ENCODE results near the gene GFAP. TPM values are rescaled to one million over a fixed set of nuclear protein-coding genes. Genes with fewer than 3 reads are reported as not detected.

GFAP gene
- total RNA-seq, 1 donor from 2014 or later: 155 TPM

- FAIRE-seq (no peak), DNase-seq (ENCODE audit: low spot score in 2 of 2) (no peak)
Observed at GRCh38 chr17:44915862-44916780, 821 bp upstream of the GFAP start.

DNA sequence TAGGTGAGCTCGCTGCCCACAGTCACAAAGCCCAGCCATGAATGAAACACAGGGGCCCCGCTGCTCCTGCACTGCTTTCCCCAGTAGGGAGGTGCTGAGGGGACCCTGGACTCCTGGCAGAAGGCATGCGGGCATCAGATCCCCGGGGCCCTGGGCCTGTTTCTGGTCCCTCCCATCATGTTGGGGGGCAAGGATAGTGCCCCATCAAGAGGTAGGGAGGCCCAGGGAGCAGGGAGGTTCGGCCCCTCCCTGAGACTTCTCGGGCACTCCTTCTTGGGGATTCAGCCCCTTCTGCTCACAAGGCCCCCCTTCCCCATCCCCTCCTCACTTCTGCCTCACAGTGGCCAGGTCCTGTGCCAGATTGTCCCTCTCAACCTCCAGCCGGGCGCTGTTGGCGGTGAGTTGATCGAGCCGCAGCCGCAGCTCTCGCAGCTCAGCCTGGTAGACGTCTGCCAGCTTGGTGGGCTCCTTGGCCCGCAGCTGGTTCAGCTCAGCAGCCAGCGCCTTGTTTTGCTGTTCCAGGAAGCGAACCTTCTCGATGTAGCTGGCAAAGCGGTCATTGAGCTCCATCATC is 515 bp downstream of the GFAP start:
- DNase-seq (ENCODE audit: low spot score in 2 of 2): no peak
- no peak for FAIRE-seq

DNA sequence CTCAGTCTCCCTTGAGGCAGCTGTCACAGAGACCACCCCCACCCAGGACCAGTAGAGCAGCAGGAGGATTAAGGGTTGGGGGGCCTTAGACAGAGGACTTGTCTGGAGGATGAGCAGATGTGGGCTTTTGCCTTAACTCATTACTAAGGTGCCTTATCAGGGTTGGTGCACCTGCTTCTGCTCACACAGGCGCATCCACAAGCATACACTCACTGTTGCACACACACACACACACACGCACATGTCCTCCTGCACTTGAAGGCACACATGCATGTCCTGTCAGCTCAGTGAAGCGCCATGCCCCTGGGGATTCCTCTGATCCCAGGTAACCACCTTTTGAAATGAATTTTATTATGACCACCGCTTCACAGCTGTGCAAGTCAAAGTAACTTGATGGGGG is 1.2 kb downstream of the GFAP start:
- no peak for FAIRE-seq

DNA sequence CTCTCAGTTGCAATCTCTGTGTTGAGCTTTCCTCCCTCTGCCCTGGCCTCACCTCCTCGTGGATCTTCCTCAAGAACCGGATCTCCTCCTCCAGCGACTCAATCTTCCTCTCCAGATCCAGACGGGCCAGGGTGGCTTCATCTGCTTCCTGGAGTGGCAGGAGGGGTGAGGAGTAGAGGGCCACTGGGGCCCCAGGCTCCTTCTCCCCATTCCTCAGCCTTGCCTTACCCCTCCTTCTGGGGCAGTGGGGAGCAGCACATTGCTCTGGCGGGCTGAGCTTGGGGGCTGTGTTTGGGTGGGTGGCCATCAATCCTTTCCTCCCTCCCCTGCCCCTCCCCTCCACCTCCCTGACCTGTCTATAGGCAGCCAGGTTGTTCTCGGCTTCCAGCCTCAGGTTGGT is 1.6 kb downstream of the GFAP start:
- FAIRE-seq (no peak), DNase-seq (ENCODE audit: low spot score in 2 of 2) (no peak)

More for the DNA sequence above, 1.2 kb downstream of the GFAP start:
- DNase-seq (ENCODE audit: low spot score in 2 of 2): no peak

- no peak for FAIRE-seq
- no peak for DNase-seq (ENCODE audit: low spot score in 2 of 2)
Observed at GRCh38 chr17:44912763-44913544, 2.3 kb downstream of the GFAP start.

GRCh38 chr17:44911133-44912001 is 3.9 kb downstream of the GFAP start:
- no peak for FAIRE-seq
- no peak for DNase-seq (ENCODE audit: low spot score in 2 of 2)

- DNase-seq (ENCODE audit: low spot score in 2 of 2) (no peak), FAIRE-seq (no peak)
Observed at GRCh38 chr17:44910231-44911106, 4.8 kb downstream of the GFAP start.

DNA sequence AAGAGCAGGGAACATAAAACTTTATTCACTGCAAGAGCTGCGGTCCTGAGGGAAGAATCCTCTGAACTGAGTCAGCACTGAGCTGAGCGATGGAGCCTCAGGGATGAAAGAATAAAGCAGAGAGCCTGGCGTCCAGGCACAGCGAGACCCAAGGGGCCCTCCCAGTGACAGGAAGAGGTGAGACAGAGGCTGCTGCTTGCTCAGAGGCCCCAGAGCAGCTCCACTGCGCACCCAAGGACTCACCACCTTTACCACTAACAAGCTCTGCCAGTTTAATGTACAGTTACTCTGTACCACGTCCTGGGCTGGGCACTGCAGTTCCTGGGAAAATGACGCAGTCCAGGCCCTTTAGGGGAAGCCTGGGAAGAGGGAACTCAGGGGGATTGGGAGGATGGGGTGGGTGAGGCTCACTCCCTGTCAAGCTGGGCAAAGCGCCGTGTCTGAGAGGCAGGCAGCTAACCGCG is 5.6 kb downstream of the GFAP start:
- DNase-seq (ENCODE audit: low spot score in 2 of 2) (no peak), FAIRE-seq (no peak)

DNA sequence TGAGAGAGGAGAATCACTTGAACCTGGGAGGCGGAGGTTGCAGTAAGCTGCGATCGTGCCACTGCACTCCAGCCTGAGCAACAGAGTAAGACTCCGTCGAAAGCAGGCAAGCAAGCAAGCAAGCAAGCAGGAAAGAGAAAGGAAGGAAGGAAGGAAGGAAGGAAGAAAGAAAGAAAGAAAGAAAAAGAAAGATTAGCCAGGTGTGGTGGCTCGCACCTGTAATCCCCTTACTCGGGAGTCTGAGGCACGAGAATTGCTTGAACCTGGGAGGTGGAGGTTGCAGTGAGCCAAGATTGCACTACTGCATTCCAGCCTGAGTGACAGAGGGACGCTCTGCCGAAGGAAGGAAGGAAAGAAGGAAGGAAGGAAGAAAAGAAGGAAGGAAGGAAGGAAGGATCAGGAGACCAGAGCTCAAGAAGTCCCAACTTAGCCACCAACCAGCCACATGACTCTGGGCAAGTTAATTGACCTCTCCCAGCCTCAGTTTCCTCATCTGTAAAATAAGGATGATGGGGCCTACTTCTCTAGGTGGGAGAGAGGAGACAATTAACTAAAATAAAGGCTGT is 6.5 kb downstream of the GFAP start:
- DNase-seq (ENCODE audit: low spot score in 2 of 2): no peak
- no peak for FAIRE-seq

GRCh38 chr17:44907729-44908470 is 7.4 kb downstream of the GFAP start:
- no peak for FAIRE-seq
- DNase-seq (ENCODE audit: low spot score in 2 of 2): peak in 1 of 2 donors; percentile 9

DNA sequence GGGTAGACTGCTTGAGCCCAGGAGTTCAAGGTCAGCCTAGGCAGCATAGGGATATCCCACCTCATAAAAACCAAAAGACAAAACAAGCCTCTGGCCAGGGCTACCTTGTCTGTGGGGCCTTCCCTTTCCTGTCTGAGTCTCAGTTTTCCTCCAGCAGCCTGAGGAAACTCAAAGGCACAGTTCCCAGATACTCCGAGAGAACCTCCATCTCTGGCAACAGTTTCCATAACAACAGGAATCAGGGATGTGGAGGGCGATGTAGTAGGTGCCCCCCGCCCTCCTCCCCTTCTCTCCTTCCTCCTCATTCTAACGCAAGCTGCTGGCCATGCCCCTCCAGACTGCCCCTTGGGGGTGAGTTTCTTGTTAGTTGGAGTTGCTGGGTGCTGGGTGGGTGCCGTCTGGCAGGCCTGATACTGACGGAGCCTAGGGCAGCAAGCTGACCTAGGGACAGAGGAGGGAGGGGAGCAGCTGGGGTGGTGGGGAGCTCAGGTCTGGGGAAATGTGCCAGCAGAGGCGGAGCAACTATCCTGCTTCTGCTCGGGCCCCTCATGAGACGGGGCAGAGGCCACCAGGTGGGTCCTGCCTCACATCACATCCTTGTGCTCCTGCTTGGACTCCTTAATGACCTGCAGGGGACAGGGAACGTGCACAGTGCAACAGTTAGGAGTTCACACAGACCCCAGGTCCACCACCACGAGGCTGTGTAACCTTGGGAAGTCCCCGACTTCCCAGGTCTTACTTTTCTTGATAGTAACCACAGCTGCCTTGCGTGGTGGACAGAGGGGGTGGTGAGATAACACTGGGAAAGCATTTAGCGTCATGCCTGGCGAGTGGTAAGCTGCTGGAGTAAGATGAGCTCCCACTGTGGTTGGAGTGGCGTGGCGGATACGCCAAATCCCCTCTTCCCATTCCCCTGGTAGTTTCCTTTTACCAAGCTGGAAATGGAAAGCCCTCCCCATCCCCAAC is 8.3 kb downstream of the GFAP start:
- FAIRE-seq (no peak), DNase-seq (ENCODE audit: low spot score in 2 of 2) (peak in 1 of 2 donors; percentile 3)

DNA sequence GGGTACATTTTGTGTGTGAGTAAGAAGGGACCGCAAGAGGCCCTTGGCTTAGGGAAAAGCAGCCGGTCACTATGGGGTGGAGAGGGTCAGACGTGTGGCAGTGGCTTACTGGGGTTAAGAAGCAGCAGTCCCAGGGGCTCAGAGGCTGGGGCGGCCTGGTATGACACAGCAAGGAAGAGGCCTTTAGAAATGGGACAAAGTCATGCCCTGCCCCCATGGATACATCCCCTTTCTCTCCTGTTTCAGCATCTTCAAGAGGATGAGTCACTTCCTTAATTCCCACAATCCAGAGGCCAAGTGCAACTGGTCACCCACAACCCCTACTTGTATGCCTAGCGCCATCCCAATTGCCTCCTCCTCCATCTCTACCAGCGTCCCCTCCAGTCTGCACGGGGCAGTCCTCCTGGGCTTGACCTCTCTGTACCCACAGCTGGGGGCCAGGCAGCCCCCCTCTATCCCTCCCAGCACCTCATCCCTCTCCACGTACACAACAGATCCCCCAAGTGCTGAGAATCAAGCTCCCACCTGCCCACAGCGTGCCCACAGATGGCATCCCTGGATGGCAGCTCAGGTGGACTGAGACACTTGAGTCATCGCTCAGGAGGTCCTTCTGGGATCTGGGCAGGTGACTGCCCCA is 9.2 kb downstream of the GFAP start:
- DNase-seq (ENCODE audit: low spot score in 2 of 2): no peak
- no peak for FAIRE-seq

- no peak for DNase-seq (ENCODE audit: low spot score in 2 of 2)
- FAIRE-seq: no peak
Observed at GRCh38 chr17:44905006-44906000, 10.0 kb downstream of the GFAP start.

GRCh38 chr17:44904001-44904984 is 11.0 kb downstream of the GFAP start:
- DNase-seq (ENCODE audit: low spot score in 2 of 2) (no peak), FAIRE-seq (no peak)

Measured in frontal cortex (tissue), 4 donors.